HEK293T (cell line): ENCODE measurements around the gene TIMM8A.

ENCODE experiments used
- CTCF ChIA-PET: fragments of 350-600 bp; formaldehyde crosslinking; extraction: SDS; loops from one replicate; lab custom pipeline; 2021; ENCODE audit warnings: antibody characterized with exemption, inconsistent platforms; lab: Yijun Ruan, JAX
- POLR2A ChIA-PET: fragments of 350-600 bp; formaldehyde crosslinking; extraction: SDS; loops from one replicate; lab custom pipeline; 2020; ENCODE audit warnings: antibody characterized with exemption, inconsistent platforms; lab: Yijun Ruan, JAX
- DNase-seq: peaks from one replicate; pipeline ENCODE4 v3.0.0; 2012; ENCODE audit warnings: mixed read lengths; ENCODE audit errors: extremely low spot score
- ARNT ChIP-seq: fragments of 450-650 bp; IDR thresholded peaks from 2 replicates; pipeline ENCODE4 v1.6.1; 2017; ENCODE audit warnings: mild to moderate bottlenecking
- BHLHE40 ChIP-seq: fragments of 450-650 bp; IDR thresholded peaks from 2 replicates; pipeline ENCODE4 v1.6.1; 2016; ENCODE audit warnings: mild to moderate bottlenecking, moderate library complexity, borderline replicate concordance
- CTBP1 ChIP-seq: fragments of 450-650 bp; IDR thresholded peaks from 2 replicates; pipeline ENCODE4 v1.6.1; 2016; ENCODE audit warnings: borderline replicate concordance
- ELF4 ChIP-seq: fragments of 450-650 bp; IDR thresholded peaks from 2 replicates; pipeline ENCODE4 v1.6.1; 2017; ENCODE audit warnings: antibody characterized with exemption
- FOXA1 ChIP-seq: fragments of 450-650 bp; IDR thresholded peaks from 2 replicates; pipeline ENCODE4 v1.6.1; 2016; ENCODE audit warnings: mild to moderate bottlenecking
- FOXK2 ChIP-seq: fragments of 450-650 bp; IDR thresholded peaks from 2 replicates; pipeline ENCODE4 v1.6.1; 2016; ENCODE audit warnings: mild to moderate bottlenecking
- FOXM1 ChIP-seq: fragments of 450-650 bp; IDR thresholded peaks from 2 replicates; pipeline ENCODE4 v1.6.1; 2017; ENCODE audit warnings: mild to moderate bottlenecking, borderline replicate concordance
- HDGF ChIP-seq: fragments of 450-650 bp; IDR thresholded peaks from 2 replicates; pipeline ENCODE4 v1.6.1; 2017; ENCODE audit warnings: antibody characterized with exemption, borderline replicate concordance
- L3MBTL2 ChIP-seq: fragments of 450-650 bp; conservative IDR thresholded peaks from 2 replicates; pipeline ENCODE4 v1.6.1; 2016; ENCODE audit warnings: mild to moderate bottlenecking
- LEF1 ChIP-seq: fragments of 450-650 bp; IDR thresholded peaks from 2 replicates; pipeline ENCODE4 v1.6.1; 2017; ENCODE audit warnings: mild to moderate bottlenecking, borderline replicate concordance
- NFRKB ChIP-seq: fragments of 450-650 bp; IDR thresholded peaks from 2 replicates; pipeline ENCODE4 v1.6.1; 2016; ENCODE audit warnings: mild to moderate bottlenecking, moderate library complexity
- PKNOX1 ChIP-seq: fragments of 450-650 bp; IDR thresholded peaks from 2 replicates; pipeline ENCODE4 v1.6.1; 2016
- SP1 ChIP-seq: fragments of 450-650 bp; IDR thresholded peaks from 2 replicates; pipeline ENCODE4 v1.6.1; 2017
- SUZ12 ChIP-seq: fragments of 450-650 bp; IDR thresholded peaks from 2 replicates; pipeline ENCODE4 v1.6.1; 2016; ENCODE audit warnings: mild to moderate bottlenecking
- TARDBP ChIP-seq: fragments of 450-650 bp; IDR thresholded peaks from 2 replicates; pipeline ENCODE4 v1.6.1; 2016
- ZNF384 ChIP-seq: fragments of 450-650 bp; IDR thresholded peaks from 2 replicates; pipeline ENCODE4 v1.6.1; 2016

Gene TIMM8A

GRCh38 chrX:101365301-101365795, 16.8 kb upstream of the TIMM8A start:
- DNase-seq, result no peak
- POLR2A ChIA-PET, result interaction anchor here (1.2 to 2.5 kb wide), 2 partner anchors 16 to 25 kb away, joined by 4 to 11 read pairs; partner anchors contain the start of genes RPL36A and TIMM8A
- CTCF ChIA-PET, result no interaction called here
- no peak for TF ChIP-seq SP1
- no peak for TF ChIP-seq ARNT
- no peak for TF ChIP-seq CTBP1
- TF ChIP-seq BHLHE40, result no peak
- no peak for TF ChIP-seq LEF1
- TF ChIP-seq NFRKB, result no peak
- no peak for TF ChIP-seq ELF4
- no peak for TF ChIP-seq PKNOX1
- TF ChIP-seq SUZ12, result no peak
- TF ChIP-seq HDGF, result no peak
- TF ChIP-seq L3MBTL2, result no peak
- no peak for TF ChIP-seq FOXA1
- no peak for TF ChIP-seq FOXK2

- ChIA-PET CTCF (no interaction called here), POLR2A (interaction anchor here (1.9 to 3.8 kb wide), 2 partner anchors 14 to 28 kb away, joined by 11 to 15 read pairs; partner anchors contain the start of genes RPL36A and TIMM8A)
- no peak for DNase-seq
- no peak for TF ChIP-seq NFRKB
- TF ChIP-seq TARDBP, result no peak
- no peak for TF ChIP-seq SP1
- no peak for TF ChIP-seq HDGF
- no peak for TF ChIP-seq SUZ12
- TF ChIP-seq CTBP1, result no peak
- no peak for TF ChIP-seq LEF1
- TF ChIP-seq PKNOX1, result no peak
- no peak for TF ChIP-seq ELF4
- no peak for TF ChIP-seq FOXK2
- TF ChIP-seq ARNT, result no peak
These were observed 14.2 kb upstream of the TIMM8A start for GRCh38 chrX:101362757-101363156.

GRCh38 chrX:101362116-101362515, 13.6 kb upstream of the TIMM8A start:
- no peak for TF ChIP-seq FOXM1
- no peak for DNase-seq
- ChIA-PET POLR2A (interaction anchor here (1.9 to 3.8 kb wide), 2 partner anchors 13 to 29 kb away, joined by 11 to 15 read pairs; partner anchors contain the start of genes RPL36A and TIMM8A), CTCF (no interaction called here)

GRCh38 chrX:101360390-101360789, 11.8 kb upstream of the TIMM8A start:
- POLR2A ChIA-PET, result interaction anchor here (1.0 to 3.8 kb wide), 2 partner anchors 11 to 30 kb away, joined by 3 to 15 read pairs; partner anchors contain the start of gene TIMM8A
- no peak for DNase-seq
- CTCF ChIA-PET, result no interaction called here
- TF ChIP-seq ELF4 (no peak), ZNF384 (no peak), FOXK2 (no peak), NFRKB (no peak), L3MBTL2 (no peak), FOXM1 (no peak), CTBP1 (no peak), LEF1 (no peak), ARNT (no peak), PKNOX1 (no peak)

GRCh38 chrX:101359966-101360365, 11.4 kb upstream of the TIMM8A start:
- no peak for DNase-seq
- no peak for TF ChIP-seq PKNOX1
- no peak for TF ChIP-seq BHLHE40
- TF ChIP-seq NFRKB, result no peak
- TF ChIP-seq FOXA1, result no peak
- ChIA-PET POLR2A (interaction anchor here (1.0 to 3.8 kb wide), 2 partner anchors 11 to 30 kb away, joined by 3 to 15 read pairs; partner anchors contain the start of gene TIMM8A), CTCF (no interaction called here)

- TF ChIP-seq SUZ12 (no peak), FOXK2 (no peak), NFRKB (no peak)
- DNase-seq, result peak; percentile 59
- CTCF ChIA-PET, result interaction anchor here (0.6 to 1.2 kb wide), 2 partner anchors 33 to 71 kb away, joined by 3 to 7 read pairs; partner anchors contain the start of gene RPL36A
- POLR2A ChIA-PET, result interaction anchor here (2.8 kb wide), 2 partner anchors 9 to 34 kb away, joined by 16 to 18 read pairs; partner anchors contain the start of genes RPL36A and TIMM8A
These were observed 8.7 kb upstream of the TIMM8A start for GRCh38 chrX:101357166-101357795.
